Pancreas (tissue), 10 donors: ENCODE measurements around the gene EFCAB14. TPM values are rescaled to one million over a fixed set of nuclear protein-coding genes. Genes with fewer than 3 reads are reported as not detected.
"Not testable (repeated sequence)": the region's sequence is repeated elsewhere in the genome, so short reads cannot be mapped to it uniquely, and the experiment has no call there.

Experiments used
- ATAC-seq, 4 donors: fragments of 200-7000 bp; cut with Tn5 transposase; one replicate each; pipeline versions ENCODE4 v1.8.0 to v1.9.1; 2020; ENCODE audit warnings: mild to moderate bottlenecking in 4 of 4, moderate library complexity in 4 of 4
- DNase-seq, 6 donors: peaks; one replicate each; pipeline ENCODE4 v3.0.0-alpha.2; 2020
- FAIRE-seq: peaks from 2 replicates; lab custom pipeline; 2012; peaks lifted over from hg19 to GRCh38; lab: Jason Lieb, UNC
- H3K27ac ChIP-seq, 4 donors: fragments of 200-600 bp; sonication (generic); 1 replicate in 3 of 4; 2 replicates in 1 of 4; pipeline versions ENCODE4 v1.5.0 to v1.8.0; 2020
- H3K27me3 ChIP-seq, 4 donors: fragments of 200-600 bp; one replicate each; pipeline ENCODE4 v1.8.0; 2021
- H3K36me3 ChIP-seq, 3 donors: fragments of 200-600 bp; sonication (generic) in 1 of 3; one replicate each; pipeline versions ENCODE4 v1.5.0 to v1.8.0; 2020 to 2021
- H3K4me1 ChIP-seq, 3 donors: fragments of 200-600 bp; one replicate each; pipeline ENCODE4 v1.8.0; 2021
- H3K4me3 ChIP-seq, 4 donors: fragments of 200-600 bp; sonication (generic) in 2 of 4; one replicate each; pipeline versions ENCODE4 v1.5.0 to v1.8.0; 2020 to 2021
- H3K9me3 ChIP-seq, 4 donors: fragments of 200-600 bp; one replicate each; pipeline ENCODE4 v1.8.0; 2021
- CTCF ChIP-seq, 4 donors: fragments of 200-600 bp; sonication (generic) in 3 of 4; IDR thresholded peaks; one replicate each; pipeline versions ENCODE4 v1.5.0 to v1.8.0; 2021; ENCODE audit warnings: antibody characterized with exemption in 4 of 4
- WGBS, 2 donors: extraction: QIAGEN DNeasy Blood & Tissue Kit; methylation state at CpG; one replicate each; pipeline ENCODE4 v1.1.7; 2013; 5-methylcytosine and 5-hydroxymethylcytosine counted together
- intact Hi-C, 3 donors: fragments of 100-400 bp; cut with DNase I; formaldehyde crosslinking; loops; one replicate each; pipeline versions ENCODE4 v1.11.1 to v1.14.2; 2022
- polyA plus RNA-seq, 2 donors: library from polyadenylated mRNA; stranded (reverse); fragments of 200-250 nt; gene quantifications; one replicate each; pipeline ENCODE4 v1.2.3, GENCODE V29; 2013
- total RNA-seq, 6 donors: library from RNA; stranded (reverse); fragmentation: NEBNext Ultra II Directional in 4 of 6; extraction: Animal tissue kit (Norgen Biotek cat#: 25700) in 4 of 6; gene quantifications; one replicate each; pipeline versions ENCODE4 v1.2.1 to v1.2.4, GENCODE V29; 2021 to 2023
- donor health status: healthy with polysubstance abuse.
- donor health status: DM: no; HTN: no; CAD: no; lungs with moderate emphysema.
- donor health status: DM: no; HTN: no; CAD: no.
- donor health status: control.
- donor health status: control.
- donor health status: Bipolar disorder and iron deficiency.
- donor health status: DM: yes; HTN: yes; CAD: no.
- donor health status: DM: no; HTN: no; CAD: no.
- donor health status: DM: no; HTN: no; CAD: no.
- donor health status: DM: yes; HTN: yes; CAD: no.

EFCAB14 gene
- total and polyA plus RNA-seq, 8 donors, result 8.4 to 55.2 (median 28.7) TPM

- intact Hi-C loops, result no loop called here
- Histone ChIP-seq H3K4me1 (no peaks in the 10 kb centered on the region), H3K27me3 (no peaks in the 10 kb centered on the region), H3K9me3 (no peaks in the 10 kb centered on the region), H3K36me3 (peaks cover 0 to 35% (median 13%) of the 10 kb centered on the region in 3 donors), H3K4me3 (no peak overlapping the region), H3K27ac (no peak overlapping the region)
- DNase-seq (no peak), ATAC-seq (no peak), FAIRE-seq (no peak)
- 68 to 77% methylated on average over 2 of the region's 2 CpGs for WGBS, 2 donors
- TF ChIP-seq CTCF (IDR thresholded peaks at IDR 0.05), result no peak
Measured at GRCh38 chr1:46659307-46659870, 59.5 kb downstream of the EFCAB14 start.

- ATAC-seq (no peak), DNase-seq (no peak), FAIRE-seq (no peak)
- Histone ChIP-seq H3K27ac (no peak overlapping the region), H3K27me3 (no peaks in the 10 kb centered on the region), H3K9me3 (no peaks in the 10 kb centered on the region), H3K4me3 (no peak overlapping the region), H3K36me3 (peaks cover 0 to 26% (median 8%) of the 10 kb centered on the region in 3 donors), H3K4me1 (no peaks in the 10 kb centered on the region)
- intact Hi-C loops, result no loop called here
- no peak for TF ChIP-seq CTCF (IDR thresholded peaks at IDR 0.05)
- 93 to 100% methylated on average over 1 of the region's 1 CpG for WGBS, 2 donors
Measured at GRCh38 chr1:46657775-46658174, 61.1 kb downstream of the EFCAB14 start.

- Histone ChIP-seq H3K27me3 (no peaks in the 10 kb centered on the region), H3K27ac (no peak overlapping the region), H3K9me3 (no peaks in the 10 kb centered on the region), H3K36me3 (peaks cover 0 to 30% (median 8%) of the 10 kb centered on the region in 3 donors), H3K4me1 (no peaks in the 10 kb centered on the region), H3K4me3 (no peak overlapping the region)
- 81 to 88% methylated on average over 2 of the region's 2 CpGs for WGBS, 2 donors
- no peak for DNase-seq
- no peak for FAIRE-seq
- no peak for TF ChIP-seq CTCF (IDR thresholded peaks at IDR 0.05)
- ATAC-seq, result no peak
- intact Hi-C loops, result no loop called here
Measured at GRCh38 chr1:46656643-46657042, 62.3 kb downstream of the EFCAB14 start.

GRCh38 chr1:46655848-46656247 is 63.1 kb downstream of the EFCAB14 start:
- peaks cover 0 to 30% (median 8%) of the 10 kb centered on the region in 3 donors for H3K36me3 ChIP-seq
- no peak for ATAC-seq
- no peak for FAIRE-seq

GRCh38 chr1:46654698-46655097 is 64.2 kb downstream of the EFCAB14 start:
- ATAC-seq, H3K9me3 ChIP-seq, H3K4me1 ChIP-seq, H3K27ac ChIP-seq, H3K27me3 ChIP-seq, H3K4me3 ChIP-seq, FAIRE-seq, DNase-seq, intact Hi-C loops: not testable (repeated sequence)
- H3K36me3 ChIP-seq, result peaks cover 0 to 31% (median 8%) of the 10 kb centered on the region in 3 donors
- WGBS, 2 donors, result 100% methylated on average over 2 of the region's 2 CpGs

More at GRCh38 chr1:46655848-46656247, 63.1 kb downstream of the EFCAB14 start:
- no peak for DNase-seq
- TF ChIP-seq CTCF (IDR thresholded peaks at IDR 0.05), result no peak
- Histone ChIP-seq H3K4me1 (no peaks in the 10 kb centered on the region), H3K27me3 (no peaks in the 10 kb centered on the region), H3K4me3 (no peak overlapping the region), H3K27ac (no peak overlapping the region), H3K9me3 (no peaks in the 10 kb centered on the region)
- intact Hi-C loops, result no loop called here
